ENCODE data around the gene SLCO1B1.

DNA sequence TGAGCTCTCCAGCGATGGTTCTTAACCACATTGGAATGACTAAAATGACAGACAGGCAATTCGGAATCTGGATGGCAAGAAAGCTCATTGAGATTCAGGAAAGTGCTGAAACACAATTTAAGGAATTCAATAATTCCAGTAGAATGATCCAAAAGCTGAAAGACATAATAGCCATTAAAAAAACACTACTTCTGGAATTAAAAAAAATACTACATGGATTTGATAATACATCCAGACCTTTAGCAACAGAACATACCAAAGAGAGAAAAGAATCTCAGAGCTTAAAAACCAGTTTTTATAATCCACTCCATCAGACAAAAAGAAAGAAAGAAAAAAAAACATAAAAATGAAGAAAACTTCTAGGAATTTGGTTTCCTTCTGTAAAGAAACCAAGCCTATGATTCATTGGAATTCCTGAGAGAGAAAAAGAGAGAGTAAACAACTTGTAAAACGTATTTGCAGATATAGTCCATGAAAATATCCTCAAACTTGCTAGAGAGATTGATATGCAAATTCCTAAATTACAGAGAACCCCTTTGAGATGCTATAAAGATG is 52.8 kb downstream of the SLCO1B1 start:
- TF ChIP-seq, protein P1, sequence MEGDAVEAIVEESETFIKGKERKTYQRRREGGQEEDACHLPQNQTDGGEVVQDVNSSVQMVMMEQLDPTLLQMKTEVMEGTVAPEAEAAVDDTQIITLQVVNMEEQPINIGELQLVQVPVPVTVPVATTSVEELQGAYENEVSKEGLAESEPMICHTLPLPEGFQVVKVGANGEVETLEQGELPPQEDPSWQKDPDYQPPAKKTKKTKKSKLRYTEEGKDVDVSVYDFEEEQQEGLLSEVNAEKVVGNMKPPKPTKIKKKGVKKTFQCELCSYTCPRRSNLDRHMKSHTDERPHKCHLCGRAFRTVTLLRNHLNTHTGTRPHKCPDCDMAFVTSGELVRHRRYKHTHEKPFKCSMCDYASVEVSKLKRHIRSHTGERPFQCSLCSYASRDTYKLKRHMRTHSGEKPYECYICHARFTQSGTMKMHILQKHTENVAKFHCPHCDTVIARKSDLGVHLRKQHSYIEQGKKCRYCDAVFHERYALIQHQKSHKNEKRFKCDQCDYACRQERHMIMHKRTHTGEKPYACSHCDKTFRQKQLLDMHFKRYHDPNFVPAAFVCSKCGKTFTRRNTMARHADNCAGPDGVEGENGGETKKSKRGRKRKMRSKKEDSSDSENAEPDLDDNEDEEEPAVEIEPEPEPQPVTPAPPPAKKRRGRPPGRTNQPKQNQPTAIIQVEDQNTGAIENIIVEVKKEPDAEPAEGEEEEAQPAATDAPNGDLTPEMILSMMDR (optimal IDR thresholded peaks at IDR 0.05 in 1 of 3, IDR thresholded peaks at IDR 0.05 in 1 of 3, conservative IDR thresholded peaks at IDR 0.05 in 1 of 3; ENCODE audit: extremely low read depth in 1 of 3, insufficient read depth in 2 of 3, low read length in 3 of 3): no peak
- no peak for TF ChIP-seq EZH2 (IDR thresholded peaks at IDR 0.05; ENCODE audit: low read length)

Data from keratinocyte (primary cell).